Measurements from ENCODE around the gene LY9. TPM values are rescaled to one million over a fixed set of nuclear protein-coding genes. Genes with fewer than 3 reads are reported as not detected.

The LY9 gene
- polyA plus RNA-seq, 1 experiment: not detected

- POLR2A ChIA-PET: no interaction called here
- DNase-seq (ENCODE audit: low read depth): no peak
- Histone ChIP-seq H3K4me3 (ENCODE audit: low read depth, low read length) (no peak overlapping the region), H3K36me3 (ENCODE audit: control insufficient read depth, insufficient read depth, low read length) (no peaks in the 10 kb centered on the region), H3K27me3 (ENCODE audit: control insufficient read depth, insufficient read depth, low read length) (no peaks in the 10 kb centered on the region)
- TF ChIP-seq CTCF (IDR thresholded peaks at IDR 0.05; ENCODE audit: insufficient read depth, low read depth, low read length): no peak
- CTCF ChIA-PET: no interaction called here
Observed at GRCh38 chr1:160761046-160761445, 34.9 kb upstream of the LY9 start.

- Histone ChIP-seq H3K27me3 (ENCODE audit: control insufficient read depth, insufficient read depth, low read length) (no peaks in the 10 kb centered on the region), H3K36me3 (ENCODE audit: control insufficient read depth, insufficient read depth, low read length) (no peaks in the 10 kb centered on the region), H3K4me3 (ENCODE audit: low read depth, low read length) (no peak overlapping the region)
- no peak for TF ChIP-seq CTCF (IDR thresholded peaks at IDR 0.05; ENCODE audit: insufficient read depth, low read depth, low read length)
- POLR2A ChIA-PET: no interaction called here
- no peak for DNase-seq (ENCODE audit: low read depth)
- CTCF ChIA-PET: no interaction called here
Observed at GRCh38 chr1:160761886-160762285, 34.1 kb upstream of the LY9 start.

GRCh38 chr1:160763993-160764392 is 32.0 kb upstream of the LY9 start:
- H3K36me3 ChIP-seq (ENCODE audit: control insufficient read depth, insufficient read depth, low read length): no peaks in the 10 kb centered on the region
- ChIA-PET CTCF (interaction anchor here (1.1 kb wide), 1 partner anchor 12 kb away, joined by 5 read pairs; no protein-coding TSS in a partner anchor), POLR2A (no interaction called here)
- no peak overlapping the region for H3K4me3 ChIP-seq (ENCODE audit: low read depth, low read length)
- no peak for DNase-seq (ENCODE audit: low read depth)
- no peaks in the 10 kb centered on the region for H3K27me3 ChIP-seq (ENCODE audit: control insufficient read depth, insufficient read depth, low read length)
- no peak for TF ChIP-seq CTCF (IDR thresholded peaks at IDR 0.05; ENCODE audit: insufficient read depth, low read depth, low read length)

- ChIA-PET POLR2A (no interaction called here), CTCF (interaction anchor here (3.5 kb wide), 1 partner anchor 9 kb away, joined by 14 read pairs; no protein-coding TSS in a partner anchor)
- no peak overlapping the region for H3K4me3 ChIP-seq (ENCODE audit: low read depth, low read length)
- no peaks in the 10 kb centered on the region; the same call in 1 of the 2 replicates for H3K27me3 ChIP-seq (ENCODE audit: control insufficient read depth, insufficient read depth, low read length)
- DNase-seq (ENCODE audit: low read depth): no peak
- no peaks in the 10 kb centered on the region for H3K36me3 ChIP-seq (ENCODE audit: control insufficient read depth, insufficient read depth, low read length)
- no peak for TF ChIP-seq CTCF (IDR thresholded peaks at IDR 0.05; ENCODE audit: insufficient read depth, low read depth, low read length)
Observed at GRCh38 chr1:160767395-160768294, 28.3 kb upstream of the LY9 start.

- CTCF ChIA-PET: interaction anchor here (0.7 to 3.5 kb wide), 2 partner anchors 9 to 93 kb away, joined by 3 to 14 read pairs; no protein-coding TSS in a partner anchor
- POLR2A ChIA-PET: no interaction called here
- no peak for DNase-seq (ENCODE audit: low read depth)
- Histone ChIP-seq H3K27me3 (ENCODE audit: control insufficient read depth, insufficient read depth, low read length) (no peaks in the 10 kb centered on the region; the same call in 1 of the 2 replicates), H3K36me3 (ENCODE audit: control insufficient read depth, insufficient read depth, low read length) (no peaks in the 10 kb centered on the region), H3K4me3 (ENCODE audit: low read depth, low read length) (no peak overlapping the region)
- TF ChIP-seq CTCF (IDR thresholded peaks at IDR 0.05; ENCODE audit: insufficient read depth, low read depth, low read length): peak; percentile 37
Observed at GRCh38 chr1:160768295-160768657, 27.7 kb upstream of the LY9 start.

Data from BJ (cell line).